Measurements from ENCODE around the gene THYN1.

Gene THYN1

DNA sequence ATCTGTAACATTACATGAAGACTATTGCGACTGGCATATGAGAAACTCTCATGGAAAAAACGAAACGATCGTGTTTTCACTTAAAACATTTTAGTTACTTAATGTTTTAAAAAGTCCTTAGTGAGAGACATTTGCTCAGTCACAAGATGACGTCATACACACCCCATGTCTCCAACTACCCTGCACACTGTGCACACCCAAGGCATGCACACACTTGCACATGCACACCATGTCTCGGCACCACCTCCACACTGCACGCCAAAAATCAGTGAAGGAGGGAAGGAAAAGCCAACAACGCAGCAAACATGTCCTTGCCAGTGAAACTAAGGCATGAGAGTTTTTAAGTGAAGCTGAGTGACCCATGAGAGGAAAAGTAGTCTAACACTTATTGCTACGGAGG is 47.4 kb downstream of the THYN1 start:
- Histone ChIP-seq H3K4me1 (ENCODE audit: control insufficient read depth, low read depth, low read length) (no peaks in the 10 kb centered on the region), H3K9ac (ENCODE audit: low read length) (no peak overlapping the region), H3K27ac (ENCODE audit: low read length) (no peak overlapping the region), H3K9me3 (ENCODE audit: control insufficient read depth, low read depth, low read length) (no peaks in the 10 kb centered on the region), H3K27me3 (ENCODE audit: control insufficient read depth, insufficient read depth, low read length) (no peaks in the 10 kb centered on the region), H3K4me3 (ENCODE audit: low read length) (no peak overlapping the region), H3K36me3 (ENCODE audit: control insufficient read depth, low read depth, low read length) (peaks cover 83% of the 10 kb centered on the region)

DNA sequence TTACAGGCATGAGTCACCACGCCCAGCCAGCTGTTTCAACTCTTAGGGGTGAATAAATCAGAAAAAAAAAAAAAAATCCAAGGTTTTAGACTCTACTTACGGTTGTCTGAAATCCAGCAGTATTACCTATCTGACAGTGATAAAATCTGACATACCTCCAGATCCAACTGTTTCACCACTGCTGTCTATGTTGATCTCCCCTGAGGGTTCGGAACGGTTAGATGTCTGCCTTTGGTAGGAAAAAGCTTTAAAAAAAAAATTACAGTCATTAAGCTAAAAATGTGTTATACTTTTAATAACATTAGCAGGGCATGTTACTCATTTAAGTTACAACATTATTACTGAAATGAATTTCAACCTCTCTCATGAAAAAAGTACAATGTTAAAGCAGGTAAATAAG is 50.5 kb downstream of the THYN1 start:
- H3K4me3 ChIP-seq (ENCODE audit: low read length) = no peak overlapping the region
- H3K27me3 ChIP-seq (ENCODE audit: control insufficient read depth, insufficient read depth, low read length) = no peaks in the 10 kb centered on the region
- no peak overlapping the region for H3K27ac ChIP-seq (ENCODE audit: low read length)
- no peaks in the 10 kb centered on the region for H3K4me1 ChIP-seq (ENCODE audit: control insufficient read depth, low read depth, low read length)
- H3K9me3 ChIP-seq (ENCODE audit: control insufficient read depth, low read depth, low read length) = no peaks in the 10 kb centered on the region
- no peak overlapping the region for H3K9ac ChIP-seq (ENCODE audit: low read length)
- peaks cover 71% of the 10 kb centered on the region for H3K36me3 ChIP-seq (ENCODE audit: control insufficient read depth, low read depth, low read length)

DNA sequence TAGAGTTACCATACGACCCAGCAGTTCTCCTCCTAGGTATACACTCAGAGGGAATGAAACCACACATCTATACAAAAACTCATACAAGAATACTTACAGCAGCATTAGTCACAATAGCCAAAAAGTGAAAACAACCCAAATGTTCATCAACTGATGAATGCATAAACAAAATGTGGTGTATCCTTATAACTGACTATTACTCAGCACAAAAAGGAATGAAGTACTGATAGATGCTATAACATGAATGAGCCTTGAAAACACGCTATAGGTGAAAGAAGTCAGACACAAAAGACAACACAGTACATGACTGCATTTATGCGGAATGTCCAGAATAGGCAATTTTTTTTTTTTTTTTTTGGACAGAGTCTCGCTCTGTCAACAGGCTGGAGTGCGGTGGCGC is 52.5 kb downstream of the THYN1 start:
- H3K9me3 ChIP-seq (ENCODE audit: control insufficient read depth, low read depth, low read length) = no peaks in the 10 kb centered on the region
- no peaks in the 10 kb centered on the region for H3K4me1 ChIP-seq (ENCODE audit: control insufficient read depth, low read depth, low read length)
- no peaks in the 10 kb centered on the region for H3K27me3 ChIP-seq (ENCODE audit: control insufficient read depth, insufficient read depth, low read length)
- H3K9ac ChIP-seq (ENCODE audit: low read length) = no peak overlapping the region
- H3K4me3 ChIP-seq (ENCODE audit: low read length) = no peak overlapping the region
- peaks cover 64% of the 10 kb centered on the region for H3K36me3 ChIP-seq (ENCODE audit: control insufficient read depth, low read depth, low read length)
- H3K27ac ChIP-seq (ENCODE audit: low read length) = no peak overlapping the region

DNA sequence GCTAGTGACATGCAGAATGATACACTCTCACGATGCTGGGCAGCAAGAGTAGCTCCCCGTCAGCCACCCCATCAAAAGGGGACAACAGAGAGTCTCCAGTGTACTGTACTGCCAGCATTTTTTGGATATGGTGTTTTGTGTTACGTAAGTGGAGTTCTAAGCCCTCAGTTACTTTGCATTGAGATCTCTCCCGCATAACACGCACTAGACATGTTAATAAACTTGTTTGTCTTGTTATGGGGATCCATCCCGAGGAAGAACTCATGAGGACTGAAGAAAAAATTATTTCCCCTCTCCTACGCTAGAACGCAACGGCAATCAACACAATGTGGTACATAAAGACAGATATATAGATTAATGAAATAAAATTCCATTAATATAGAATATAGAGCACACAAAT is 53.6 kb downstream of the THYN1 start:
- no peak overlapping the region for H3K9ac ChIP-seq (ENCODE audit: low read length)
- no peaks in the 10 kb centered on the region for H3K4me1 ChIP-seq (ENCODE audit: control insufficient read depth, low read depth, low read length)
- no peak overlapping the region for H3K4me3 ChIP-seq (ENCODE audit: low read length)
- H3K36me3 ChIP-seq (ENCODE audit: control insufficient read depth, low read depth, low read length) = peaks cover 61% of the 10 kb centered on the region
- no peak overlapping the region for H3K27ac ChIP-seq (ENCODE audit: low read length)
- H3K27me3 ChIP-seq (ENCODE audit: control insufficient read depth, insufficient read depth, low read length) = no peaks in the 10 kb centered on the region
- H3K9me3 ChIP-seq (ENCODE audit: control insufficient read depth, low read depth, low read length) = no peaks in the 10 kb centered on the region

Data from iPS-18a (cell line).